Measurements from ENCODE around the gene LDB2.

DNA sequence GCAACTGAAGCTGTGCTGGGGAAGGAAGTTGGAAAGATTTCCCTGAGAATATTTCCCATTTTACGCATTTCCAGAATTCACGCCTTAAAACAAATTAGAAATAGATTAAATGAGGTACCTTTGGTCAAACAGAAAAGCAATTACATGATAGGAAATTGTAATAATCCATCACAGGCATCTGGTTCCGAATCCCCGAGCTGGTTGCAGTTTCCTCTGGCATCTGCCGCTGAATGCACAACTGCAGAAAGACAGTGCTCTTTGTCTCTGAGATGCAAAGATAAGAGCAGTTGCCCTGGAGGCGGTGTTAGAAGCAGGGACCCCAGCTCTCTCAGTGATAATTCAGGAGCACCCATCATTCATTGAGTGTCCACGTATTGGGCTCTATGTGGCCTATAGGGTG is 224.4 kb downstream of the LDB2 start:
- TF ChIP-seq, protein P1, sequence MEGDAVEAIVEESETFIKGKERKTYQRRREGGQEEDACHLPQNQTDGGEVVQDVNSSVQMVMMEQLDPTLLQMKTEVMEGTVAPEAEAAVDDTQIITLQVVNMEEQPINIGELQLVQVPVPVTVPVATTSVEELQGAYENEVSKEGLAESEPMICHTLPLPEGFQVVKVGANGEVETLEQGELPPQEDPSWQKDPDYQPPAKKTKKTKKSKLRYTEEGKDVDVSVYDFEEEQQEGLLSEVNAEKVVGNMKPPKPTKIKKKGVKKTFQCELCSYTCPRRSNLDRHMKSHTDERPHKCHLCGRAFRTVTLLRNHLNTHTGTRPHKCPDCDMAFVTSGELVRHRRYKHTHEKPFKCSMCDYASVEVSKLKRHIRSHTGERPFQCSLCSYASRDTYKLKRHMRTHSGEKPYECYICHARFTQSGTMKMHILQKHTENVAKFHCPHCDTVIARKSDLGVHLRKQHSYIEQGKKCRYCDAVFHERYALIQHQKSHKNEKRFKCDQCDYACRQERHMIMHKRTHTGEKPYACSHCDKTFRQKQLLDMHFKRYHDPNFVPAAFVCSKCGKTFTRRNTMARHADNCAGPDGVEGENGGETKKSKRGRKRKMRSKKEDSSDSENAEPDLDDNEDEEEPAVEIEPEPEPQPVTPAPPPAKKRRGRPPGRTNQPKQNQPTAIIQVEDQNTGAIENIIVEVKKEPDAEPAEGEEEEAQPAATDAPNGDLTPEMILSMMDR (IDR thresholded peaks at IDR 0.05; ENCODE audit: low read length), result no peak
- TF ChIP-seq EZH2phosphoT487 (IDR thresholded peaks at IDR 0.05; ENCODE audit: low read length), result no peak
- no peak for TF ChIP-seq EZH2 (optimal IDR thresholded peaks at IDR 0.05; ENCODE audit: low read depth, low read length)

Measured in MM.1S (cell line).